RWPE1 (cell line): Measurements from ENCODE around the gene CABP7.

ENCODE experiments used
- CTCF ChIA-PET: fragments of 350-600 bp; sonication (Branson Sonifier 250); formaldehyde crosslinking; extraction: SDS; loops from one replicate; lab custom pipeline; 2021; lab: Yijun Ruan, JAX
- POLR2A ChIA-PET: fragments of 400-600 bp; formaldehyde crosslinking; extraction: SDS; loops from one replicate; lab custom pipeline; 2020; ENCODE audit warnings: antibody characterized with exemption; ENCODE audit not compliant: low non-redundant PET; lab: Yijun Ruan, JAX
- DNase-seq: peaks from one replicate; pipeline ENCODE4 v3.0.0; 2012; ENCODE audit warnings: low spot score
- H3K27ac ChIP-seq: fragments of 450-650 bp; 2 replicates; pipeline ENCODE4 v1.5.1; 2017
- CTCF ChIP-seq: fragments of 450-650 bp; conservative IDR thresholded peaks from 2 replicates; pipeline ENCODE4 v1.5.1; 2017; ENCODE audit warnings: low read depth, mild to moderate bottlenecking

Gene CABP7

GRCh38 chr22:29712119-29712518 lies 7.7 kb upstream of the CABP7 start:
- CTCF ChIA-PET = no interaction called here
- H3K27ac ChIP-seq = no peak overlapping the region
- no peak for TF ChIP-seq CTCF
- no peak for DNase-seq
- POLR2A ChIA-PET = no interaction called here

- TF ChIP-seq CTCF = no peak
- no peak for DNase-seq
- H3K27ac ChIP-seq = no peak overlapping the region
- CTCF ChIA-PET = no interaction called here
- POLR2A ChIA-PET = no interaction called here
These were observed 6.6 kb upstream of the CABP7 start for GRCh38 chr22:29713156-29713727.

- no peak for DNase-seq
- H3K27ac ChIP-seq = no peak overlapping the region
- ChIA-PET CTCF (no interaction called here), POLR2A (no interaction called here)
- TF ChIP-seq CTCF = no peak
These were observed 4.6 kb upstream of the CABP7 start for GRCh38 chr22:29715240-29715639.

- POLR2A ChIA-PET = no interaction called here
- DNase-seq = no peak
- no peak for TF ChIP-seq CTCF
- no peak overlapping the region for H3K27ac ChIP-seq
- CTCF ChIA-PET = no interaction called here
These were observed 4.1 kb upstream of the CABP7 start for GRCh38 chr22:29715705-29716104.

GRCh38 chr22:29716814-29717545 lies 2.8 kb upstream of the CABP7 start:
- no peak for TF ChIP-seq CTCF
- no peak for DNase-seq
- POLR2A ChIA-PET = no interaction called here
- H3K27ac ChIP-seq = no peak overlapping the region
- CTCF ChIA-PET = interaction anchor here (1.5 kb wide), 1 partner anchor 91 kb away, joined by 3 read pairs; no protein-coding TSS in a partner anchor

- TF ChIP-seq CTCF = no peak
- peak; percentile 38 for DNase-seq
- ChIA-PET POLR2A (no interaction called here), CTCF (interaction anchor here (1.5 kb wide), 1 partner anchor 92 kb away, joined by 3 read pairs; no protein-coding TSS in a partner anchor)
- H3K27ac ChIP-seq = 0 out of 2 replicates have a peak overlapping the region, but pooled peaks have one; percentile 9
These were observed 2.0 kb upstream of the CABP7 start for GRCh38 chr22:29717789-29718188.
